Measurements from ENCODE around the gene EPSTI1. TPM values are rescaled to one million over a fixed set of nuclear protein-coding genes. Genes with fewer than 3 reads are reported as not detected.

Gene EPSTI1
- total RNA-seq, 1 experiment from 2014 or later = 0.69 TPM

DNA sequence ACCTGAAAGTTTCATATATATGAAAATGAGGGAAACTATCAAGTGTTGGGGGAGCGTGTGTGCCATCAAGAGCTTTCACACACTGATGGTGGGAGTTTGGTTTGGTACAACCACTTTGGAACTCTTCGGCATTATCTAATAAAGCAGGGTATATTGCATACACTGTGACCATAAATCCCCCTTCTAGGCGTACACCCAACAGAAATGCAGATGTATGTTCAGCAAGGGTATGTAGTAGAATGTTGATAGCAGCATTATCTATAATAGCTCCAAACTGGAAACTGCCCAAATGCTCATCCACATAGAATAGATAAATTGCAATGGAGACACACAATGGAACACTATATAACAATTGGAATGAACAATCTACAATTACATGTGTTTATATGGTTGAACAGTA lies 139.9 kb downstream of the EPSTI1 start:
- Histone ChIP-seq H3K4me3 (ENCODE audit: low read depth in 2 of 2, low read length in 2 of 2) (no peak overlapping the region), H3K36me3 (ENCODE audit: control insufficient read depth, insufficient read depth, low read length) (no peaks in the 10 kb centered on the region), H3K9me3 (ENCODE audit: control insufficient read depth, insufficient read depth, low read depth, low read length) (no peaks in the 10 kb centered on the region), H3K4me1 (ENCODE audit: control insufficient read depth, insufficient read depth, low read length) (no peaks in the 10 kb centered on the region), H3K27me3 (ENCODE audit: control insufficient read depth, insufficient read depth, low read length) (no peaks in the 10 kb centered on the region), H3K27ac (ENCODE audit: low read length) (no peak overlapping the region)
- ATAC-seq (no peak), DNase-seq (ENCODE audit: low read depth, low spot score) (no peak)
- ChIA-PET CTCF (no interaction called here), POLR2A (interaction anchor here (0.7 kb wide), 1 partner anchor 13 kb away, joined by 3 read pairs; no protein-coding TSS in a partner anchor)
- intact Hi-C loops (cut with micrococcal nuclease; ENCODE audit: unreplicated experiment) = no loop called here
- no TSS peak for BruUV-seq (replicated peaks)
- in situ Hi-C loops (cut with HindIII; ENCODE audit: low pct_unique_long_range_greater_than_20kb, low sequenced_read_pairs) = no loop called here
- TF ChIP-seq TCF7L2 (IDR thresholded peaks at IDR 0.05; ENCODE audit: low read depth, low read length) (no peak), POLR2AphosphoS5 (IDR thresholded peaks at IDR 0.05; ENCODE audit: low read depth, low read length) (no peak), SIN3A (IDR thresholded peaks at IDR 0.05; ENCODE audit: borderline replicate concordance, insufficient read depth, low read depth, low read length) (no peak)
- TF ChIP-seq, protein P1, sequence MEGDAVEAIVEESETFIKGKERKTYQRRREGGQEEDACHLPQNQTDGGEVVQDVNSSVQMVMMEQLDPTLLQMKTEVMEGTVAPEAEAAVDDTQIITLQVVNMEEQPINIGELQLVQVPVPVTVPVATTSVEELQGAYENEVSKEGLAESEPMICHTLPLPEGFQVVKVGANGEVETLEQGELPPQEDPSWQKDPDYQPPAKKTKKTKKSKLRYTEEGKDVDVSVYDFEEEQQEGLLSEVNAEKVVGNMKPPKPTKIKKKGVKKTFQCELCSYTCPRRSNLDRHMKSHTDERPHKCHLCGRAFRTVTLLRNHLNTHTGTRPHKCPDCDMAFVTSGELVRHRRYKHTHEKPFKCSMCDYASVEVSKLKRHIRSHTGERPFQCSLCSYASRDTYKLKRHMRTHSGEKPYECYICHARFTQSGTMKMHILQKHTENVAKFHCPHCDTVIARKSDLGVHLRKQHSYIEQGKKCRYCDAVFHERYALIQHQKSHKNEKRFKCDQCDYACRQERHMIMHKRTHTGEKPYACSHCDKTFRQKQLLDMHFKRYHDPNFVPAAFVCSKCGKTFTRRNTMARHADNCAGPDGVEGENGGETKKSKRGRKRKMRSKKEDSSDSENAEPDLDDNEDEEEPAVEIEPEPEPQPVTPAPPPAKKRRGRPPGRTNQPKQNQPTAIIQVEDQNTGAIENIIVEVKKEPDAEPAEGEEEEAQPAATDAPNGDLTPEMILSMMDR (IDR thresholded peaks at IDR 0.05) = no peak
- TF ChIP-seq, protein P2, sequence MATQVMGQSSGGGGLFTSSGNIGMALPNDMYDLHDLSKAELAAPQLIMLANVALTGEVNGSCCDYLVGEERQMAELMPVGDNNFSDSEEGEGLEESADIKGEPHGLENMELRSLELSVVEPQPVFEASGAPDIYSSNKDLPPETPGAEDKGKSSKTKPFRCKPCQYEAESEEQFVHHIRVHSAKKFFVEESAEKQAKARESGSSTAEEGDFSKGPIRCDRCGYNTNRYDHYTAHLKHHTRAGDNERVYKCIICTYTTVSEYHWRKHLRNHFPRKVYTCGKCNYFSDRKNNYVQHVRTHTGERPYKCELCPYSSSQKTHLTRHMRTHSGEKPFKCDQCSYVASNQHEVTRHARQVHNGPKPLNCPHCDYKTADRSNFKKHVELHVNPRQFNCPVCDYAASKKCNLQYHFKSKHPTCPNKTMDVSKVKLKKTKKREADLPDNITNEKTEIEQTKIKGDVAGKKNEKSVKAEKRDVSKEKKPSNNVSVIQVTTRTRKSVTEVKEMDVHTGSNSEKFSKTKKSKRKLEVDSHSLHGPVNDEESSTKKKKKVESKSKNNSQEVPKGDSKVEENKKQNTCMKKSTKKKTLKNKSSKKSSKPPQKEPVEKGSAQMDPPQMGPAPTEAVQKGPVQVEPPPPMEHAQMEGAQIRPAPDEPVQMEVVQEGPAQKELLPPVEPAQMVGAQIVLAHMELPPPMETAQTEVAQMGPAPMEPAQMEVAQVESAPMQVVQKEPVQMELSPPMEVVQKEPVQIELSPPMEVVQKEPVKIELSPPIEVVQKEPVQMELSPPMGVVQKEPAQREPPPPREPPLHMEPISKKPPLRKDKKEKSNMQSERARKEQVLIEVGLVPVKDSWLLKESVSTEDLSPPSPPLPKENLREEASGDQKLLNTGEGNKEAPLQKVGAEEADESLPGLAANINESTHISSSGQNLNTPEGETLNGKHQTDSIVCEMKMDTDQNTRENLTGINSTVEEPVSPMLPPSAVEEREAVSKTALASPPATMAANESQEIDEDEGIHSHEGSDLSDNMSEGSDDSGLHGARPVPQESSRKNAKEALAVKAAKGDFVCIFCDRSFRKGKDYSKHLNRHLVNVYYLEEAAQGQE (IDR thresholded peaks at IDR 0.05; ENCODE audit: insufficient read depth in 1 of 2, low read depth in 2 of 2, low read length in 1 of 2) = no peak

DNA sequence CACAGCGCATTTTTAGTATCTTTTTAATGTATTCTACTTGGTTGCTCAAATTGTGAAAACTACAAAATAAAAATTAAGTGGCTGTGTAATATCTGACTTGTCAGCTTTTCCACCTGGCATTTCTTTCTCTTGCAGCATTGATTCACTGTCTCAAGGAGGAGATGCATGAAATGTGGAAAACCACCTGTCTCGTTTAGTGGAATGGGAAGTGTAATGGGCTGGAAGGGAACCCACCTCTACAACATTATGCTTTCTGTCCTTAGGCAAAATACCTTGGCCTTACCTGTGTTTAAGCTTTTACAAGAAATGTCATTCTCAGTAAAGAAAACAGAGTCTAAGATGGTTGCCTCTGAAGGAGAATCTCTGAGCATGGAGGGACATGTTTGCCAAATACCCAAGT lies 142.8 kb downstream of the EPSTI1 start:
- in situ Hi-C loops (cut with HindIII; ENCODE audit: low pct_unique_long_range_greater_than_20kb, low sequenced_read_pairs) = no loop called here
- Histone ChIP-seq H3K27ac (ENCODE audit: low read length) (no peak overlapping the region), H3K9me3 (ENCODE audit: control insufficient read depth, insufficient read depth, low read depth, low read length) (no peaks in the 10 kb centered on the region), H3K4me3 (ENCODE audit: low read depth in 2 of 2, low read length in 2 of 2) (no peak overlapping the region), H3K4me1 (ENCODE audit: control insufficient read depth, insufficient read depth, low read length) (no peaks in the 10 kb centered on the region), H3K27me3 (ENCODE audit: control insufficient read depth, insufficient read depth, low read length) (no peaks in the 10 kb centered on the region), H3K36me3 (ENCODE audit: control insufficient read depth, insufficient read depth, low read length) (no peaks in the 10 kb centered on the region)
- DNase-seq (ENCODE audit: low read depth, low spot score) = no peak
- POLR2A ChIA-PET = no interaction called here
- TF ChIP-seq SIN3A (IDR thresholded peaks at IDR 0.05; ENCODE audit: borderline replicate concordance, insufficient read depth, low read depth, low read length) (no peak), TCF7L2 (IDR thresholded peaks at IDR 0.05; ENCODE audit: low read depth, low read length) (no peak), POLR2AphosphoS5 (IDR thresholded peaks at IDR 0.05; ENCODE audit: low read depth, low read length) (no peak)
- TF ChIP-seq, protein P1 (IDR thresholded peaks at IDR 0.05) = no peak
- TF ChIP-seq, protein P2 (IDR thresholded peaks at IDR 0.05; ENCODE audit: insufficient read depth in 1 of 2, low read depth in 2 of 2, low read length in 1 of 2) = no peak
- intact Hi-C loops (cut with micrococcal nuclease; ENCODE audit: unreplicated experiment) = no loop called here
- CTCF ChIA-PET = no interaction called here
- no TSS peak for BruUV-seq (replicated peaks)
- no peak for ATAC-seq
